HCT116 (cell line): ENCODE data around the gene FAM83E. TPM values are rescaled to one million over a fixed set of nuclear protein-coding genes. Genes with fewer than 3 reads are reported as not detected.
A peak's percentile ranks its signal among the peaks of the same experiment; 100 is the strongest.

Experiments used
- ATAC-seq: fragments of 200-7000 bp; cut with Tn5 transposase; 2 replicates; pipeline ENCODE4 v1.9.1; 2020; ENCODE audit warnings: mild to moderate bottlenecking, moderate library complexity
- BruUV-seq: library from RNA; stranded (reverse); fragments of 400-500 nt; replicated peaks from 2 replicates; lab custom pipeline; 2021; lab: Mats Ljungman, UMichigan
- CTCF ChIA-PET: fragments of 300-600 bp; sonication (Branson Sonifier 250); formaldehyde crosslinking; loops from one replicate; lab custom pipeline; 2021; ENCODE audit warnings: antibody characterized with exemption; lab: Charles Lee
- POLR2A ChIA-PET: fragments of 300-600, 350-600 bp; sonication (Branson Sonifier 250); formaldehyde crosslinking; loops from one replicate; lab custom pipeline; 2021; ENCODE audit warnings: antibody characterized with exemption; lab: Charles Lee
- RAD21 ChIA-PET, 2 experiments: fragments of 300-600 bp; sonication (Branson Sonifier 250); formaldehyde crosslinking; loops; one replicate each; lab custom pipeline; 2023; ENCODE audit warnings: low total read pairs in 2 of 2; ENCODE audit not compliant: uncharacterized antibody in 2 of 2, unreplicated experiment in 2 of 2, low non-redundant PET in 1 of 2; lab: Charles Lee
- DNase-seq: peaks from one replicate; pipeline ENCODE4 v3.0.0-alpha.2; 2010; ENCODE audit warnings: low read depth, low spot score
- H2AFZ ChIP-seq: fragments of 200-600 bp; shearing (Covaris generic), sonication (generic); 2 replicates; pipeline ENCODE4 v1.6.1; 2017; ENCODE audit warnings: low read depth, mixed run types, mixed read lengths, antibody characterized with exemption, low read length; ENCODE audit not compliant: poor library complexity, severe bottlenecking
- H3K27ac ChIP-seq: 2 replicates; pipeline ENCODE4 v1.5.1; 2012; ENCODE audit warnings: low read depth, low read length
- H3K27me3 ChIP-seq: fragments of 200-600 bp; sonication (generic); 2 replicates; pipeline ENCODE4 v1.6.1; 2016; ENCODE audit warnings: mixed run types, low read length, mixed read lengths; ENCODE audit not compliant: insufficient read depth
- H3K36me3 ChIP-seq, 2 experiments: fragments of 200-500 bp in 1 of 2; fragments of 200-600 bp in 1 of 2; sonication (Bioruptor generic) in 1 of 2; sonication (generic) in 1 of 2; 2 replicates each; pipeline versions ENCODE4 v1.5.1 to v1.6.1; 2014 to 2016; ENCODE audit warnings: low read length in 2 of 2, inconsistent platforms in 1 of 2, mixed read lengths in 1 of 2, mixed run types in 1 of 2; ENCODE audit not compliant: insufficient read depth in 2 of 2, control insufficient read depth in 1 of 2
- H3K4me1 ChIP-seq, 2 experiments: fragments of 200-600 bp in 1 of 2; sonication (generic) in 1 of 2; 2 replicates each; pipeline versions ENCODE4 v1.5.1 to v1.6.1; 2012 to 2017; ENCODE audit warnings: low read length in 2 of 2, inconsistent platforms in 1 of 2, mild to moderate bottlenecking in 1 of 2, mixed read lengths in 1 of 2, mixed run types in 1 of 2, moderate library complexity in 1 of 2; ENCODE audit not compliant: insufficient read depth in 2 of 2, control insufficient read depth in 1 of 2
- H3K4me2 ChIP-seq: fragments of 200-600 bp; sonication (generic); 2 replicates; pipeline ENCODE4 v1.6.1; 2017; ENCODE audit warnings: mixed run types, low read length, mixed read lengths
- H3K4me3 ChIP-seq, 2 experiments: fragments of 200-600 bp in 1 of 2; sonication (generic) in 1 of 2; replicated peaks in 1 of 2; 2 replicates each; pipeline ENCODE4 v1.5.1; 2011 to 2016; ENCODE audit warnings: low read length in 2 of 2, control low read depth in 1 of 2, low read depth in 1 of 2, mild to moderate bottlenecking in 1 of 2, mixed read lengths in 1 of 2, mixed run types in 1 of 2
- H3K79me2 ChIP-seq: fragments of 200-600 bp; sonication (generic); 2 replicates; pipeline ENCODE4 v1.6.1; 2017; ENCODE audit warnings: mild to moderate bottlenecking, mixed run types, low read length, moderate library complexity, mixed read lengths; ENCODE audit not compliant: insufficient read depth
- H3K9ac ChIP-seq: fragments of 200-600 bp; sonication (generic); 2 replicates; pipeline ENCODE4 v1.6.1; 2016; ENCODE audit warnings: low read length, mixed read lengths
- H3K9me2 ChIP-seq: fragments of 200-600 bp; sonication (generic), shearing (Covaris generic); 2 replicates; pipeline ENCODE4 v1.6.1; 2017; ENCODE audit warnings: mixed run types, mild to moderate bottlenecking, moderate library complexity; ENCODE audit not compliant: insufficient read depth
- H3K9me3 ChIP-seq, 2 experiments: fragments of 200-500 bp in 1 of 2; fragments of 200-600 bp in 1 of 2; sonication (Bioruptor generic) in 1 of 2; sonication (generic) in 1 of 2; 2 replicates each; pipeline ENCODE4 v1.6.1; 2014 to 2017; ENCODE audit warnings: low read length in 2 of 2, mixed read lengths in 2 of 2, inconsistent platforms in 1 of 2, low read depth in 1 of 2, mild to moderate bottlenecking in 1 of 2, mixed run types in 1 of 2, moderate library complexity in 1 of 2; ENCODE audit not compliant: control insufficient read depth in 1 of 2, insufficient read depth in 1 of 2
- H4K20me1 ChIP-seq: fragments of 200-600 bp; sonication (generic), shearing (Covaris generic); 2 replicates; pipeline ENCODE4 v1.6.1; 2017; ENCODE audit warnings: mixed run types, mild to moderate bottlenecking, moderate library complexity; ENCODE audit not compliant: insufficient read depth
- ATF3 ChIP-seq: IDR thresholded peaks from 2 replicates; pipeline ENCODE4 v1.6.1; 2012
- CEBPB ChIP-seq: IDR thresholded peaks from 2 replicates; pipeline ENCODE4 v1.6.1; 2012; ENCODE audit warnings: low read depth
- ELF1 ChIP-seq: IDR thresholded peaks from 2 replicates; pipeline ENCODE4 v1.6.1; 2012; ENCODE audit warnings: low read depth, borderline replicate concordance
- EZH2 ChIP-seq: fragments of 200-600 bp; sonication (generic); IDR thresholded peaks from 2 replicates; pipeline ENCODE4 v1.6.1; 2017; ENCODE audit warnings: antibody characterized with exemption, mixed run types
- EZH2phosphoT487 ChIP-seq: fragments of 200-600 bp; IDR thresholded peaks from 2 replicates; pipeline ENCODE4 v1.6.1; 2018; ENCODE audit warnings: antibody characterized with exemption, borderline replicate concordance
- FOSL1 ChIP-seq: IDR thresholded peaks from 2 replicates; pipeline ENCODE4 v1.6.1; 2012; ENCODE audit warnings: low read depth
- JUND ChIP-seq: IDR thresholded peaks from 2 replicates; pipeline ENCODE4 v1.6.1; 2012
- MAX ChIP-seq: IDR thresholded peaks from 2 replicates; pipeline ENCODE4 v1.6.1; 2012
- POLR2AphosphoS5 ChIP-seq: IDR thresholded peaks from 2 replicates; pipeline ENCODE4 v1.6.1; 2011; ENCODE audit warnings: mild to moderate bottlenecking, low read depth, low read length, moderate library complexity
- RAD21 ChIP-seq: IDR thresholded peaks from 2 replicates; pipeline ENCODE4 v1.6.1; 2012; ENCODE audit warnings: low read depth, mild to moderate bottlenecking
- SIN3A ChIP-seq: IDR thresholded peaks from 2 replicates; pipeline ENCODE4 v1.6.1; 2012; ENCODE audit warnings: low read depth
- SP1 ChIP-seq: IDR thresholded peaks from 2 replicates; pipeline ENCODE4 v1.6.1; 2012; ENCODE audit warnings: low read depth
- SRF ChIP-seq: IDR thresholded peaks from 2 replicates; pipeline ENCODE4 v1.6.1; 2012; ENCODE audit warnings: low read depth
- ZFX ChIP-seq: fragments of 450-650 bp; IDR thresholded peaks from 2 replicates; pipeline ENCODE4 v1.6.1; 2017
- ZNF274 ChIP-seq: fragments of 200-500 bp; sonication (Bioruptor generic); IDR thresholded peaks from 2 replicates; pipeline ENCODE4 v1.6.1; 2014; ENCODE audit warnings: mild to moderate bottlenecking, low read depth, low read length, inconsistent platforms
- intact Hi-C: fragments of 100-400 bp; cut with micrococcal nuclease; formaldehyde crosslinking; loops from 2 replicates; pipeline ENCODE4 v1.10.0; 2022
- total RNA-seq: library from RNA; stranded (reverse); gene quantifications from one replicate; pipeline ENCODE4 v1.2.1, GENCODE V29; 2021; ENCODE audit not compliant: unreplicated experiment

The FAM83E gene
- total RNA-seq, 1 experiment from 2014 or later: 6.8 TPM

- ChIA-PET POLR2A (interaction anchor here (1.3 to 1.7 kb wide), 4 partner anchors 9 to 16 kb away, joined by 5 to 22 read pairs (median 8); partner anchors contain the start of genes CA11, RPL18 and SPHK2), CTCF (no interaction called here), RAD21 (no interaction called here)
- TF ChIP-seq CEBPB (no peak), FOSL1 (no peak), ZFX (no peak), ATF3 (no peak), POLR2AphosphoS5 (no peak), MAX (no peak), JUND (no peak), EZH2phosphoT487 (no peak)
- Histone ChIP-seq H2AFZ (no peak overlapping the region), H3K9ac (0 out of 2 replicates have a peak overlapping the region, but pooled peaks have one; percentile 51), H3K9me3 (no peaks in the 10 kb centered on the region), H3K27me3 (no peaks in the 10 kb centered on the region), H3K4me1 (peaks cover 45 to 58% of the 10 kb centered on the region in 2 experiments), H3K79me2 (peaks cover 23% of the 10 kb centered on the region), H3K4me3 (no peak overlapping the region), H3K36me3 (peaks cover 2 to 13% of the 10 kb centered on the region in 2 experiments; a peak in 1 of 4 replicates), H3K4me2 (peak overlapping the region; percentile 63), H3K27ac (peak overlapping the region; percentile 57; the same call in 1 of the 2 replicates), H3K9me2 (no peaks in the 10 kb centered on the region), H4K20me1 (no peaks in the 10 kb centered on the region)
- no TSS peak for BruUV-seq
- intact Hi-C loops: no loop called here
- DNase-seq: no peak
- no peak for ATAC-seq
Observed at GRCh38 chr19:48629297-48629598, 14.4 kb upstream of the FAM83E start.

GRCh38 chr19:48628486-48629296 lies 13.8 kb upstream of the FAM83E start:
- RAD21 ChIA-PET: no interaction called here
- Histone ChIP-seq H3K9me3 (no peaks in the 10 kb centered on the region), H2AFZ (no peak overlapping the region), H3K27me3 (no peaks in the 10 kb centered on the region), H3K4me3 (no peak overlapping the region), H3K27ac (peak overlapping the region; percentile 57; the same call in 1 of the 2 replicates), H3K9me2 (no peaks in the 10 kb centered on the region), H3K36me3 (peaks cover 2 to 13% of the 10 kb centered on the region in 2 experiments; a peak in 1 of 4 replicates), H3K4me1 (peaks cover 41 to 56% of the 10 kb centered on the region in 2 experiments), H3K4me2 (no peak overlapping the region), H3K9ac (0 out of 2 replicates have a peak overlapping the region, but pooled peaks have one; percentile 5), H3K79me2 (peaks cover 18% of the 10 kb centered on the region; the same call in 1 of the 2 replicates), H4K20me1 (no peaks in the 10 kb centered on the region)
- BruUV-seq: no TSS peak
- TF ChIP-seq POLR2AphosphoS5: no peak
- no peak for TF ChIP-seq ELF1
- no peak for TF ChIP-seq FOSL1
- no peak for TF ChIP-seq EZH2
- no peak for TF ChIP-seq ATF3
- TF ChIP-seq EZH2phosphoT487: no peak
- TF ChIP-seq ZFX: no peak
- TF ChIP-seq ZNF274: no peak
- no peak for TF ChIP-seq SP1
- no peak for TF ChIP-seq SRF
- TF ChIP-seq RAD21: no peak
- no peak for TF ChIP-seq SIN3A
- no peak for DNase-seq
- no peak for ATAC-seq
- POLR2A ChIA-PET: interaction anchor here (1.6 to 1.8 kb wide), 3 partner anchors 9 to 12 kb away, joined by 8 to 22 read pairs (median 9); partner anchors contain the start of genes RPL18 and SPHK2
- intact Hi-C loops: no loop called here
- CTCF ChIA-PET: interaction anchor here (1.2 kb wide), 1 partner anchor 9 kb away, joined by 3 read pairs; the partner anchor contains the start of genes RPL18 and SPHK2
